Astrocyte (in vitro differentiated cells and primary cell): ENCODE data around the gene ARF1.

Experiments used
- CTCF ChIP-seq: IDR thresholded peaks from 2 replicates; pipeline ENCODE4 v1.5.1; 2011; ENCODE audit warnings: low read depth, mild to moderate bottlenecking, inconsistent platforms, low read length, moderate library complexity; ENCODE audit not compliant: insufficient read depth
- EZH2 ChIP-seq: IDR thresholded peaks from 2 replicates; pipeline ENCODE4 v1.6.1; 2012; ENCODE audit warnings: mild to moderate bottlenecking, low read length, inconsistent platforms; ENCODE audit not compliant: insufficient read depth

- TF ChIP-seq CTCF (no peak), EZH2 (no peak)
Measured at GRCh38 chr1:228081144-228081543, 1.4 kb upstream of the ARF1 start.
